A673 (cell line): ENCODE measurements around the gene FXYD2.

Source experiments
- EZH2 ChIP-seq: fragments of 200-600 bp; sonication (generic); IDR thresholded peaks from 2 replicates; pipeline ENCODE4 v1.6.1; 2017; ENCODE audit warnings: borderline replicate concordance, low read depth, mild to moderate bottlenecking, mixed read lengths, antibody characterized with exemption, low read length; ENCODE audit not compliant: poor library complexity, severe bottlenecking
- TF ChIP-seq, protein P1 (sequence below): fragments of 300-800, 200-600 bp; sonication (generic); conservative IDR thresholded peaks from 2 replicates; pipeline ENCODE4 v1.5.1; 2017; ENCODE audit warnings: low read depth, mild to moderate bottlenecking, antibody characterized with exemption, low read length, moderate library complexity, mixed read lengths

DNA sequence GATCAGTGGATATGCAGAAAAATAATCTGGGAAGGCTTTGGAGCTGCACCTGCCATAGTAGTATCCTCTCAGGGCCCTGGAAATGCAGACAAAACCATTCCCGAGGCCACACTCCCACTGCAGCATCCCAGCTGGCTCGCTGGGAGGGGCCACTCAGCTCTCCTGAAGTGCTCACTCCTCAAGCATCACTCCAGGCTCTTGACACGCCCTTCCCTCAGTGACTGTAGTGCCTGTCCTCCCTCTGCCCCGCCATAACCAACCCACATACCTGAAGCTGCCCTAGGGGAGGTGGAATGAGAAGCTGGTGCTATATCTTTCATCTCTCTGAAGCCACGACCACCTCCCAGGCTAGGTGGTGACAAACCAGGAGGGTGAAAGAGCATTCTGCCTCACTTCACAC lies 32.3 kb downstream of the FXYD2 start:
- TF ChIP-seq, protein P1, sequence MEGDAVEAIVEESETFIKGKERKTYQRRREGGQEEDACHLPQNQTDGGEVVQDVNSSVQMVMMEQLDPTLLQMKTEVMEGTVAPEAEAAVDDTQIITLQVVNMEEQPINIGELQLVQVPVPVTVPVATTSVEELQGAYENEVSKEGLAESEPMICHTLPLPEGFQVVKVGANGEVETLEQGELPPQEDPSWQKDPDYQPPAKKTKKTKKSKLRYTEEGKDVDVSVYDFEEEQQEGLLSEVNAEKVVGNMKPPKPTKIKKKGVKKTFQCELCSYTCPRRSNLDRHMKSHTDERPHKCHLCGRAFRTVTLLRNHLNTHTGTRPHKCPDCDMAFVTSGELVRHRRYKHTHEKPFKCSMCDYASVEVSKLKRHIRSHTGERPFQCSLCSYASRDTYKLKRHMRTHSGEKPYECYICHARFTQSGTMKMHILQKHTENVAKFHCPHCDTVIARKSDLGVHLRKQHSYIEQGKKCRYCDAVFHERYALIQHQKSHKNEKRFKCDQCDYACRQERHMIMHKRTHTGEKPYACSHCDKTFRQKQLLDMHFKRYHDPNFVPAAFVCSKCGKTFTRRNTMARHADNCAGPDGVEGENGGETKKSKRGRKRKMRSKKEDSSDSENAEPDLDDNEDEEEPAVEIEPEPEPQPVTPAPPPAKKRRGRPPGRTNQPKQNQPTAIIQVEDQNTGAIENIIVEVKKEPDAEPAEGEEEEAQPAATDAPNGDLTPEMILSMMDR = no peak
- TF ChIP-seq EZH2 = no peak
